ENCODE measurements around the gene PPP2R5C.
A peak's percentile ranks its signal among the peaks of the same experiment; 100 is the strongest.
"Not testable (repeated sequence)": the region's sequence is repeated elsewhere in the genome, so short reads cannot be mapped to it uniquely, and the experiment has no call there.

Gene PPP2R5C

GRCh38 chr14:101761032-101761880, at the start of gene PPP2R5C:
TSS of gene PPP2R5C (plus strand) at chr14:101761709. CDS start at chr14:101761894, 185 bp downstream.
- peak; percentile 71 to 88 (median 75) for DNase-seq (ENCODE audit: low read depth in 3 of 3)

GRCh38 chr14:101711857-101712233, 49.7 kb upstream of the PPP2R5C start:
- not testable (repeated sequence) for DNase-seq (ENCODE audit: low read depth in 3 of 3)

- not testable (repeated sequence) for DNase-seq (ENCODE audit: low read depth in 3 of 3)
Observed at GRCh38 chr14:101712341-101712740, 49.2 kb upstream of the PPP2R5C start.

GRCh38 chr14:101713091-101713490, 48.4 kb upstream of the PPP2R5C start:
- DNase-seq (ENCODE audit: low read depth in 3 of 3) = not testable (repeated sequence)

GRCh38 chr14:101713621-101714349, 47.7 kb upstream of the PPP2R5C start:
- DNase-seq (ENCODE audit: low read depth in 3 of 3) = no peak

GRCh38 chr14:101714394-101714793, 47.1 kb upstream of the PPP2R5C start:
- DNase-seq (ENCODE audit: low read depth in 3 of 3) = no peak

GRCh38 chr14:101715210-101716076, 46.1 kb upstream of the PPP2R5C start:
- no peak for DNase-seq (ENCODE audit: low read depth in 3 of 3)

- DNase-seq (ENCODE audit: low read depth in 3 of 3) = no peak
Observed at GRCh38 chr14:101716077-101716950, 45.2 kb upstream of the PPP2R5C start.

- no peak for DNase-seq (ENCODE audit: low read depth in 3 of 3)
Observed at GRCh38 chr14:101716956-101717662, 44.4 kb upstream of the PPP2R5C start.

- DNase-seq (ENCODE audit: low read depth in 3 of 3) = no peak
Observed at GRCh38 chr14:101717663-101718490, 43.6 kb upstream of the PPP2R5C start.

GRCh38 chr14:101719045-101719645, 42.4 kb upstream of the PPP2R5C start:
- DNase-seq (ENCODE audit: low read depth in 3 of 3) = no peak

GRCh38 chr14:101719708-101720107, 41.8 kb upstream of the PPP2R5C start:
- no peak for DNase-seq (ENCODE audit: low read depth in 3 of 3)

GRCh38 chr14:101721111-101721510, 40.4 kb upstream of the PPP2R5C start:
- no peak for DNase-seq (ENCODE audit: low read depth in 3 of 3)

- peak in 2 of 3 donors; percentile 49 to 56 for DNase-seq (ENCODE audit: low read depth in 3 of 3)
Observed at GRCh38 chr14:101721951-101722661, 39.4 kb upstream of the PPP2R5C start.

- no peak for DNase-seq (ENCODE audit: low read depth in 3 of 3)
Observed at GRCh38 chr14:101723061-101723595, 38.4 kb upstream of the PPP2R5C start.

- not testable (repeated sequence) for DNase-seq (ENCODE audit: low read depth in 3 of 3)
Observed at GRCh38 chr14:101725652-101726051, 35.9 kb upstream of the PPP2R5C start.

GRCh38 chr14:101726295-101726953, 35.1 kb upstream of the PPP2R5C start:
- no peak for DNase-seq (ENCODE audit: low read depth in 3 of 3)

GRCh38 chr14:101726954-101727302, 34.6 kb upstream of the PPP2R5C start:
- DNase-seq (ENCODE audit: low read depth in 3 of 3) = no peak
